HCT116 (cell line): Measurements from ENCODE around the gene DIP2C. TPM values are rescaled to one million over a fixed set of nuclear protein-coding genes. Genes with fewer than 3 reads are reported as not detected.

ENCODE experiments used
- ATAC-seq: fragments of 200-7000 bp; cut with Tn5 transposase; 2 replicates; pipeline ENCODE4 v1.9.1; 2020; ENCODE audit warnings: mild to moderate bottlenecking, moderate library complexity
- BruUV-seq: library from RNA; stranded (reverse); fragments of 400-500 nt; replicated peaks from 2 replicates; lab custom pipeline; 2021; lab: Mats Ljungman, UMichigan
- CTCF ChIA-PET: fragments of 300-600 bp; sonication (Branson Sonifier 250); formaldehyde crosslinking; loops from one replicate; lab custom pipeline; 2021; ENCODE audit warnings: antibody characterized with exemption; lab: Charles Lee
- POLR2A ChIA-PET: fragments of 300-600, 350-600 bp; sonication (Branson Sonifier 250); formaldehyde crosslinking; loops from one replicate; lab custom pipeline; 2021; ENCODE audit warnings: antibody characterized with exemption; lab: Charles Lee
- RAD21 ChIA-PET, 2 experiments: fragments of 300-600 bp; sonication (Branson Sonifier 250); formaldehyde crosslinking; loops; one replicate each; lab custom pipeline; 2023; ENCODE audit warnings: low total read pairs in 2 of 2; ENCODE audit not compliant: uncharacterized antibody in 2 of 2, unreplicated experiment in 2 of 2, low non-redundant PET in 1 of 2; lab: Charles Lee
- DNase-seq: peaks from one replicate; pipeline ENCODE4 v3.0.0-alpha.2; 2010; ENCODE audit warnings: low read depth, low spot score
- H2AFZ ChIP-seq: fragments of 200-600 bp; shearing (Covaris generic), sonication (generic); 2 replicates; pipeline ENCODE4 v1.6.1; 2017; ENCODE audit warnings: low read depth, mixed run types, mixed read lengths, antibody characterized with exemption, low read length; ENCODE audit not compliant: poor library complexity, severe bottlenecking
- H3K27ac ChIP-seq: 2 replicates; pipeline ENCODE4 v1.5.1; 2012; ENCODE audit warnings: low read depth, low read length
- H3K27me3 ChIP-seq: fragments of 200-600 bp; sonication (generic); 2 replicates; pipeline ENCODE4 v1.6.1; 2016; ENCODE audit warnings: mixed run types, low read length, mixed read lengths; ENCODE audit not compliant: insufficient read depth
- H3K36me3 ChIP-seq, 2 experiments: fragments of 200-500 bp in 1 of 2; fragments of 200-600 bp in 1 of 2; sonication (Bioruptor generic) in 1 of 2; sonication (generic) in 1 of 2; 2 replicates each; pipeline versions ENCODE4 v1.5.1 to v1.6.1; 2014 to 2016; ENCODE audit warnings: low read length in 2 of 2, inconsistent platforms in 1 of 2, mixed read lengths in 1 of 2, mixed run types in 1 of 2; ENCODE audit not compliant: insufficient read depth in 2 of 2, control insufficient read depth in 1 of 2
- H3K4me1 ChIP-seq, 2 experiments: fragments of 200-600 bp in 1 of 2; sonication (generic) in 1 of 2; 2 replicates each; pipeline versions ENCODE4 v1.5.1 to v1.6.1; 2012 to 2017; ENCODE audit warnings: low read length in 2 of 2, inconsistent platforms in 1 of 2, mild to moderate bottlenecking in 1 of 2, mixed read lengths in 1 of 2, mixed run types in 1 of 2, moderate library complexity in 1 of 2; ENCODE audit not compliant: insufficient read depth in 2 of 2, control insufficient read depth in 1 of 2
- H3K4me2 ChIP-seq: fragments of 200-600 bp; sonication (generic); 2 replicates; pipeline ENCODE4 v1.6.1; 2017; ENCODE audit warnings: mixed run types, low read length, mixed read lengths
- H3K4me3 ChIP-seq, 2 experiments: fragments of 200-600 bp in 1 of 2; sonication (generic) in 1 of 2; replicated peaks in 1 of 2; 2 replicates each; pipeline ENCODE4 v1.5.1; 2011 to 2016; ENCODE audit warnings: low read length in 2 of 2, control low read depth in 1 of 2, low read depth in 1 of 2, mild to moderate bottlenecking in 1 of 2, mixed read lengths in 1 of 2, mixed run types in 1 of 2
- H3K79me2 ChIP-seq: fragments of 200-600 bp; sonication (generic); 2 replicates; pipeline ENCODE4 v1.6.1; 2017; ENCODE audit warnings: mild to moderate bottlenecking, mixed run types, low read length, moderate library complexity, mixed read lengths; ENCODE audit not compliant: insufficient read depth
- H3K9ac ChIP-seq: fragments of 200-600 bp; sonication (generic); 2 replicates; pipeline ENCODE4 v1.6.1; 2016; ENCODE audit warnings: low read length, mixed read lengths
- H3K9me2 ChIP-seq: fragments of 200-600 bp; sonication (generic), shearing (Covaris generic); 2 replicates; pipeline ENCODE4 v1.6.1; 2017; ENCODE audit warnings: mixed run types, mild to moderate bottlenecking, moderate library complexity; ENCODE audit not compliant: insufficient read depth
- H3K9me3 ChIP-seq, 2 experiments: fragments of 200-500 bp in 1 of 2; fragments of 200-600 bp in 1 of 2; sonication (Bioruptor generic) in 1 of 2; sonication (generic) in 1 of 2; 2 replicates each; pipeline ENCODE4 v1.6.1; 2014 to 2017; ENCODE audit warnings: low read length in 2 of 2, mixed read lengths in 2 of 2, inconsistent platforms in 1 of 2, low read depth in 1 of 2, mild to moderate bottlenecking in 1 of 2, mixed run types in 1 of 2, moderate library complexity in 1 of 2; ENCODE audit not compliant: control insufficient read depth in 1 of 2, insufficient read depth in 1 of 2
- H4K20me1 ChIP-seq: fragments of 200-600 bp; sonication (generic), shearing (Covaris generic); 2 replicates; pipeline ENCODE4 v1.6.1; 2017; ENCODE audit warnings: mixed run types, mild to moderate bottlenecking, moderate library complexity; ENCODE audit not compliant: insufficient read depth
- CBX3 ChIP-seq: IDR thresholded peaks from 2 replicates; pipeline ENCODE4 v1.6.1; 2012; ENCODE audit warnings: low read depth
- CEBPB ChIP-seq: IDR thresholded peaks from 2 replicates; pipeline ENCODE4 v1.6.1; 2012; ENCODE audit warnings: low read depth
- EGR1 ChIP-seq: IDR thresholded peaks from 2 replicates; pipeline ENCODE4 v1.6.1; 2012; ENCODE audit warnings: low read depth
- ELF1 ChIP-seq: IDR thresholded peaks from 2 replicates; pipeline ENCODE4 v1.6.1; 2012; ENCODE audit warnings: low read depth, borderline replicate concordance
- EZH2 ChIP-seq: fragments of 200-600 bp; sonication (generic); IDR thresholded peaks from 2 replicates; pipeline ENCODE4 v1.6.1; 2017; ENCODE audit warnings: antibody characterized with exemption, mixed run types
- EZH2phosphoT487 ChIP-seq: fragments of 200-600 bp; IDR thresholded peaks from 2 replicates; pipeline ENCODE4 v1.6.1; 2018; ENCODE audit warnings: antibody characterized with exemption, borderline replicate concordance
- FOSL1 ChIP-seq: IDR thresholded peaks from 2 replicates; pipeline ENCODE4 v1.6.1; 2012; ENCODE audit warnings: low read depth
- JUND ChIP-seq: IDR thresholded peaks from 2 replicates; pipeline ENCODE4 v1.6.1; 2012
- POLR2A ChIP-seq: IDR thresholded peaks from 2 replicates; pipeline ENCODE4 v1.7.0; 2011; ENCODE audit warnings: borderline replicate concordance; ENCODE audit not compliant: insufficient read depth, insufficient read length; ENCODE audit errors: extremely low read depth
- POLR2AphosphoS5 ChIP-seq: IDR thresholded peaks from 2 replicates; pipeline ENCODE4 v1.6.1; 2011; ENCODE audit warnings: mild to moderate bottlenecking, low read depth, low read length, moderate library complexity
- RAD21 ChIP-seq: IDR thresholded peaks from 2 replicates; pipeline ENCODE4 v1.6.1; 2012; ENCODE audit warnings: low read depth, mild to moderate bottlenecking
- SP1 ChIP-seq: IDR thresholded peaks from 2 replicates; pipeline ENCODE4 v1.6.1; 2012; ENCODE audit warnings: low read depth
- SRF ChIP-seq: IDR thresholded peaks from 2 replicates; pipeline ENCODE4 v1.6.1; 2012; ENCODE audit warnings: low read depth
- TCF7L2 ChIP-seq: IDR thresholded peaks from 2 replicates; pipeline ENCODE4 v1.7.0; 2011; ENCODE audit warnings: borderline replicate concordance, inconsistent platforms; ENCODE audit not compliant: insufficient read depth, insufficient read length; ENCODE audit errors: extremely low read depth
- YY1 ChIP-seq: IDR thresholded peaks from 2 replicates; pipeline ENCODE4 v1.6.1; 2011; ENCODE audit warnings: low read length, low read depth, moderate library complexity, mild to moderate bottlenecking; ENCODE audit not compliant: insufficient replicate concordance; ENCODE audit errors: extremely low read depth
- ZNF274 ChIP-seq: fragments of 200-500 bp; sonication (Bioruptor generic); IDR thresholded peaks from 2 replicates; pipeline ENCODE4 v1.6.1; 2014; ENCODE audit warnings: mild to moderate bottlenecking, low read depth, low read length, inconsistent platforms
- intact Hi-C: fragments of 100-400 bp; cut with micrococcal nuclease; formaldehyde crosslinking; loops from 2 replicates; pipeline ENCODE4 v1.10.0; 2022
- total RNA-seq: library from RNA; stranded (reverse); gene quantifications from one replicate; pipeline ENCODE4 v1.2.1, GENCODE V29; 2021; ENCODE audit not compliant: unreplicated experiment
- TF ChIP-seq, protein P1 (sequence below): IDR thresholded peaks from 2 replicates; pipeline ENCODE4 v1.6.1; 2012
- TF ChIP-seq, protein P2 (sequence below), 3 experiments: fragments of 200-600 bp in 1 of 3; sonication (generic) in 1 of 3; IDR thresholded peaks in 2 of 3; conservative IDR thresholded peaks in 1 of 3; 2 replicates each; pipeline ENCODE4 v1.5.1; 2012 to 2017; ENCODE audit warnings: low read depth in 2 of 3, low read length in 2 of 3, antibody characterized with exemption in 1 of 3, borderline replicate concordance in 1 of 3, control low read depth in 1 of 3, mild to moderate bottlenecking in 1 of 3, mixed read lengths in 1 of 3, mixed run types in 1 of 3, moderate library complexity in 1 of 3; ENCODE audit not compliant: insufficient read depth in 1 of 3
- TF ChIP-seq, protein P3 (sequence below): IDR thresholded peaks from 2 replicates; pipeline ENCODE4 v1.6.1; 2012; ENCODE audit warnings: low read depth

DIP2C gene
- total RNA-seq, 1 experiment from 2014 or later = 15.4 TPM

DNA sequence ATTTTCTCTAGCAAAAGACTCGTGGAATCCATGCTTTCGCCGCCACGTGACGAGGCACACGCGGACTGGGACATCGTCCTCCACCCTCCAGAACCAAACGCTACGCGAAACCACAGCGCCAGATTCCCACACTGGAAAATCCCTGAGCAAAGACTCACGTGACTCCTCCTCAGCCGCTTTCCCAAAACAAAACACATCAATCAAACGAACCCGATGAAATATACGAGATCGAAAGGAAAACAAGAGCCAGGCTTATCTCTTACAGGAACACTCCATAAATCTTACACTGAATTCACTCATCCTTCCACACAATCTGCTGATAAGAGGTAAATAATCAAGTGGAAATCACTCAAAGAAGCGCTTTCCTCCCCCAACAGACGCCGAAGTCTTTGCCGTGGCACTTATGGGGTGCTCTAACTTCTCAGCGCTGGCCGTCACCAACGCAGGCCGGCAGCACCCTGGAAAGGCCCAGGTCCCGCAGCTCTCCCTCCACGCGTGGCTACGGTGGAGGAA lies 23.8 kb downstream of the DIP2C start:
- CTCF ChIA-PET = no interaction called here
- H3K4me3 ChIP-seq = no peak overlapping the region

More for the DNA sequence above, 23.8 kb downstream of the DIP2C start:
- Histone ChIP-seq H3K9me2 (no peaks in the 10 kb centered on the region), H3K27ac (no peak overlapping the region), H3K79me2 (peaks cover 27% of the 10 kb centered on the region; the same call in 1 of the 2 replicates), H2AFZ (no peak overlapping the region), H3K9ac (no peak overlapping the region), H3K4me1 (no peaks in the 10 kb centered on the region), H3K27me3 (no peaks in the 10 kb centered on the region), H3K9me3 (peaks cover 0 to 6% of the 10 kb centered on the region in 2 experiments; a peak in 1 of 4 replicates), H3K36me3 (no peaks in the 10 kb centered on the region), H3K4me2 (no peak overlapping the region), H4K20me1 (no peaks in the 10 kb centered on the region)
- BruUV-seq = no TSS peak
- ATAC-seq (no peak), DNase-seq (no peak)
- TF ChIP-seq YY1 (no peak), POLR2A (no peak), RAD21 (no peak), JUND (no peak), TCF7L2 (no peak), EZH2phosphoT487 (no peak), EZH2 (no peak), ZNF274 (no peak), CBX3 (no peak), ELF1 (no peak), EGR1 (no peak), POLR2AphosphoS5 (no peak), SRF (no peak), CEBPB (no peak), SP1 (no peak), FOSL1 (no peak)
- TF ChIP-seq, protein P1, sequence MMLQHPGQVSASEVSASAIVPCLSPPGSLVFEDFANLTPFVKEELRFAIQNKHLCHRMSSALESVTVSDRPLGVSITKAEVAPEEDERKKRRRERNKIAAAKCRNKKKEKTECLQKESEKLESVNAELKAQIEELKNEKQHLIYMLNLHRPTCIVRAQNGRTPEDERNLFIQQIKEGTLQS = no peak
- TF ChIP-seq, protein P2, sequence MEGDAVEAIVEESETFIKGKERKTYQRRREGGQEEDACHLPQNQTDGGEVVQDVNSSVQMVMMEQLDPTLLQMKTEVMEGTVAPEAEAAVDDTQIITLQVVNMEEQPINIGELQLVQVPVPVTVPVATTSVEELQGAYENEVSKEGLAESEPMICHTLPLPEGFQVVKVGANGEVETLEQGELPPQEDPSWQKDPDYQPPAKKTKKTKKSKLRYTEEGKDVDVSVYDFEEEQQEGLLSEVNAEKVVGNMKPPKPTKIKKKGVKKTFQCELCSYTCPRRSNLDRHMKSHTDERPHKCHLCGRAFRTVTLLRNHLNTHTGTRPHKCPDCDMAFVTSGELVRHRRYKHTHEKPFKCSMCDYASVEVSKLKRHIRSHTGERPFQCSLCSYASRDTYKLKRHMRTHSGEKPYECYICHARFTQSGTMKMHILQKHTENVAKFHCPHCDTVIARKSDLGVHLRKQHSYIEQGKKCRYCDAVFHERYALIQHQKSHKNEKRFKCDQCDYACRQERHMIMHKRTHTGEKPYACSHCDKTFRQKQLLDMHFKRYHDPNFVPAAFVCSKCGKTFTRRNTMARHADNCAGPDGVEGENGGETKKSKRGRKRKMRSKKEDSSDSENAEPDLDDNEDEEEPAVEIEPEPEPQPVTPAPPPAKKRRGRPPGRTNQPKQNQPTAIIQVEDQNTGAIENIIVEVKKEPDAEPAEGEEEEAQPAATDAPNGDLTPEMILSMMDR (IDR thresholded peaks at IDR 0.05 in 2 of 3, conservative IDR thresholded peaks at IDR 0.05 in 1 of 3; ENCODE audit: borderline replicate concordance in 1 of 3, insufficient read depth in 1 of 3, low read depth in 2 of 3, low read length in 2 of 3) = no peak
- TF ChIP-seq, protein P3, sequence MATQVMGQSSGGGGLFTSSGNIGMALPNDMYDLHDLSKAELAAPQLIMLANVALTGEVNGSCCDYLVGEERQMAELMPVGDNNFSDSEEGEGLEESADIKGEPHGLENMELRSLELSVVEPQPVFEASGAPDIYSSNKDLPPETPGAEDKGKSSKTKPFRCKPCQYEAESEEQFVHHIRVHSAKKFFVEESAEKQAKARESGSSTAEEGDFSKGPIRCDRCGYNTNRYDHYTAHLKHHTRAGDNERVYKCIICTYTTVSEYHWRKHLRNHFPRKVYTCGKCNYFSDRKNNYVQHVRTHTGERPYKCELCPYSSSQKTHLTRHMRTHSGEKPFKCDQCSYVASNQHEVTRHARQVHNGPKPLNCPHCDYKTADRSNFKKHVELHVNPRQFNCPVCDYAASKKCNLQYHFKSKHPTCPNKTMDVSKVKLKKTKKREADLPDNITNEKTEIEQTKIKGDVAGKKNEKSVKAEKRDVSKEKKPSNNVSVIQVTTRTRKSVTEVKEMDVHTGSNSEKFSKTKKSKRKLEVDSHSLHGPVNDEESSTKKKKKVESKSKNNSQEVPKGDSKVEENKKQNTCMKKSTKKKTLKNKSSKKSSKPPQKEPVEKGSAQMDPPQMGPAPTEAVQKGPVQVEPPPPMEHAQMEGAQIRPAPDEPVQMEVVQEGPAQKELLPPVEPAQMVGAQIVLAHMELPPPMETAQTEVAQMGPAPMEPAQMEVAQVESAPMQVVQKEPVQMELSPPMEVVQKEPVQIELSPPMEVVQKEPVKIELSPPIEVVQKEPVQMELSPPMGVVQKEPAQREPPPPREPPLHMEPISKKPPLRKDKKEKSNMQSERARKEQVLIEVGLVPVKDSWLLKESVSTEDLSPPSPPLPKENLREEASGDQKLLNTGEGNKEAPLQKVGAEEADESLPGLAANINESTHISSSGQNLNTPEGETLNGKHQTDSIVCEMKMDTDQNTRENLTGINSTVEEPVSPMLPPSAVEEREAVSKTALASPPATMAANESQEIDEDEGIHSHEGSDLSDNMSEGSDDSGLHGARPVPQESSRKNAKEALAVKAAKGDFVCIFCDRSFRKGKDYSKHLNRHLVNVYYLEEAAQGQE = no peak
- intact Hi-C loops = no loop called here
- ChIA-PET RAD21 (no interaction called here), POLR2A (no interaction called here)
